Endothelial cell of umbilical vein (primary cell): ENCODE results near the gene COMMD2. TPM values are rescaled to one million over a fixed set of nuclear protein-coding genes. Genes with fewer than 3 reads are reported as not detected.

ENCODE experiments used
- BruUV-seq: library from RNA; stranded (reverse); fragments of 400-500 nt; replicated peaks from 2 replicates; lab custom pipeline; 2021; lab: Mats Ljungman, UMichigan
- CTCF ChIA-PET: fragments of 300-600, 350-600 bp; sonication (Branson Sonifier 250); formaldehyde crosslinking; loops from one replicate; lab custom pipeline; 2021; ENCODE audit warnings: antibody characterized with exemption, inconsistent platforms; lab: Charles Lee
- POLR2A ChIA-PET: fragments of 300-600, 350-600 bp; sonication (Branson Sonifier 250); formaldehyde crosslinking; loops from one replicate; lab custom pipeline; 2021; ENCODE audit warnings: antibody characterized with exemption, inconsistent platforms; lab: Charles Lee
- DNase-seq: peaks from one replicate; pipeline ENCODE4 v3.0.0-alpha.2; 2011; ENCODE audit warnings: low read depth, low spot score
- FAIRE-seq: peaks from 2 replicates; lab custom pipeline; 2011; peaks lifted over from hg19 to GRCh38; lab: Jason Lieb, UNC
- H2AFZ ChIP-seq: 2 replicates; pipeline ENCODE4 v1.6.0; 2012; ENCODE audit warnings: low read depth, low read length, control low read depth, inconsistent platforms
- H3K27ac ChIP-seq: 2 replicates; pipeline ENCODE4 v1.5.1; 2011; ENCODE audit warnings: low read depth, mild to moderate bottlenecking, control low read depth, low read length, moderate library complexity; ENCODE audit not compliant: insufficient read depth
- H3K27me3 ChIP-seq, 2 experiments: 2 replicates each; pipeline versions ENCODE4 v1.6.0 to v1.6.1; 2011; ENCODE audit warnings: low read length in 2 of 2, mixed read lengths in 1 of 2; ENCODE audit not compliant: control insufficient read depth in 2 of 2, insufficient read depth in 2 of 2
- H3K36me3 ChIP-seq, 2 experiments: 2 replicates in 1 of 2; 3 replicates in 1 of 2; pipeline ENCODE4 v1.5.1; 2011; ENCODE audit warnings: low read length in 2 of 2, mild to moderate bottlenecking in 1 of 2, moderate library complexity in 1 of 2; ENCODE audit not compliant: control insufficient read depth in 2 of 2, insufficient read depth in 2 of 2; ENCODE audit errors: extremely low read depth in 1 of 2
- H3K4me1 ChIP-seq: 3 replicates; pipeline ENCODE4 v1.5.1; 2011; ENCODE audit warnings: mild to moderate bottlenecking, low read length; ENCODE audit not compliant: control insufficient read depth, insufficient read depth; ENCODE audit errors: extremely low read depth
- H3K4me2 ChIP-seq: 2 replicates; pipeline ENCODE4 v1.6.1; 2011; ENCODE audit warnings: low read length, control low read depth, mixed read lengths; ENCODE audit not compliant: insufficient read depth
- H3K4me3 ChIP-seq, 3 experiments: fragments of 200-600 bp in 1 of 3; sonication (generic), shearing (Covaris generic) in 1 of 3; replicated peaks in 1 of 3; 2 replicates each; pipeline ENCODE4 v1.5.1; 2011 to 2016; ENCODE audit warnings: control low read depth in 3 of 3, low read length in 3 of 3, mild to moderate bottlenecking in 2 of 3, inconsistent platforms in 1 of 3, low read depth in 1 of 3, moderate library complexity in 1 of 3; ENCODE audit not compliant: insufficient read depth in 1 of 3
- H3K79me2 ChIP-seq: 2 replicates; pipeline ENCODE4 v1.6.0; 2012; ENCODE audit warnings: low read length, inconsistent platforms; ENCODE audit not compliant: control insufficient read depth, insufficient read depth
- H3K9ac ChIP-seq: replicated peaks from 2 replicates; pipeline ENCODE3; 2011; ENCODE audit warnings: low read length, control low read depth; ENCODE audit not compliant: insufficient read depth; ENCODE audit errors: extremely low read depth
- H3K9me1 ChIP-seq: replicated peaks from 3 replicates; pipeline ENCODE4 v1.6.0; 2011; ENCODE audit warnings: mild to moderate bottlenecking, low read length; ENCODE audit not compliant: control insufficient read depth, insufficient read depth; ENCODE audit errors: extremely low read depth
- H3K9me3 ChIP-seq: replicated peaks from 2 replicates; pipeline ENCODE4 v1.5.1; 2012; ENCODE audit warnings: low read length, inconsistent platforms; ENCODE audit not compliant: control insufficient read depth, insufficient read depth
- H4K20me1 ChIP-seq: replicated peaks from 2 replicates; pipeline ENCODE3; 2011; ENCODE audit warnings: mild to moderate bottlenecking, low read length; ENCODE audit not compliant: control insufficient read depth, insufficient read depth; ENCODE audit errors: extremely low read depth
- EZH2 ChIP-seq: IDR thresholded peaks from 2 replicates; pipeline ENCODE4 v1.6.1; 2012; ENCODE audit warnings: borderline replicate concordance, low read depth, mild to moderate bottlenecking, moderate library complexity, low read length, inconsistent platforms; ENCODE audit not compliant: severe bottlenecking
- FOS ChIP-seq: IDR thresholded peaks from 2 replicates; pipeline ENCODE4 v1.6.1; 2011; ENCODE audit warnings: mild to moderate bottlenecking, low read length, moderate library complexity, borderline replicate concordance; ENCODE audit not compliant: insufficient read depth
- GATA2 ChIP-seq: IDR thresholded peaks from 2 replicates; pipeline ENCODE4 v1.7.0; 2011; ENCODE audit warnings: low read depth, mild to moderate bottlenecking, moderate library complexity, mixed read lengths, low read length; ENCODE audit not compliant: insufficient read length, insufficient read depth
- JUN ChIP-seq: IDR thresholded peaks from 2 replicates; pipeline ENCODE4 v1.6.1; 2011; ENCODE audit warnings: borderline replicate concordance, low read depth; ENCODE audit not compliant: insufficient read length, insufficient read depth
- MYC ChIP-seq: IDR thresholded peaks from one replicate; pipeline ENCODE4 v1.6.1; 2011; ENCODE audit warnings: mild to moderate bottlenecking, low read depth, low read length
- POLR2A ChIP-seq: IDR thresholded peaks from 2 replicates; pipeline ENCODE4 v1.6.1; 2012; ENCODE audit warnings: low read depth, mild to moderate bottlenecking, control low read depth, low read length
- POLR2AphosphoS5 ChIP-seq: IDR thresholded peaks from 2 replicates; pipeline ENCODE4 v1.6.1; 2012; ENCODE audit warnings: low read depth, mild to moderate bottlenecking, control low read depth, low read length, moderate library complexity; ENCODE audit not compliant: insufficient read depth
- dilution Hi-C: fragments of 300-500 bp; cut with MboI; formaldehyde crosslinking; loops from one replicate; pipeline ENCODE4 v1.15.0; 2019; ENCODE audit warnings: low sequenced_read_pairs; ENCODE audit not compliant: extremely low pct_ligation_motif_present
- intact Hi-C: fragments of 100-400 bp; cut with micrococcal nuclease; formaldehyde crosslinking; loops from one replicate; pipeline ENCODE4 v1.10.0; 2022
- polyA plus RNA-seq, 4 experiments: library from polyadenylated mRNA; depleted of rRNA in 3 of 4; stranded (reverse) in 3 of 4; unstranded in 1 of 4; fragments of >200 nt; gene quantifications; 2 replicates each; pipeline versions ENCODE4 v1.2.1 to v1.2.3, GENCODE V29; 2011 to 2012; ENCODE audit warnings: missing spikeins in 1 of 4
- total RNA-seq: library from RNA; stranded (reverse); gene quantifications from 2 replicates; pipeline ENCODE4 v1.2.3, GENCODE V29; 2021
- TF ChIP-seq, protein P1 (sequence below): IDR thresholded peaks from 2 replicates; pipeline ENCODE4 v1.6.1; 2011; ENCODE audit not compliant: insufficient read depth, insufficient read length
- TF ChIP-seq, protein P2 (sequence below), 2 donors: IDR thresholded peaks; 1 replicate in 1 of 2; 2 replicates in 1 of 2; pipeline ENCODE4 v1.5.1; 2011; ENCODE audit warnings: low read length in 2 of 2, mild to moderate bottlenecking in 2 of 2, moderate library complexity in 2 of 2, control low read depth in 1 of 2, inconsistent platforms in 1 of 2, low read depth in 1 of 2; ENCODE audit not compliant: insufficient read depth in 1 of 2; ENCODE audit errors: extremely low read depth in 1 of 2

The COMMD2 gene
- total and polyA plus RNA-seq, 2 donors (not counting 3 experiments of a cell fraction or from before 2014, with no cell fraction given): 18.3 to 51.0 TPM

DNA sequence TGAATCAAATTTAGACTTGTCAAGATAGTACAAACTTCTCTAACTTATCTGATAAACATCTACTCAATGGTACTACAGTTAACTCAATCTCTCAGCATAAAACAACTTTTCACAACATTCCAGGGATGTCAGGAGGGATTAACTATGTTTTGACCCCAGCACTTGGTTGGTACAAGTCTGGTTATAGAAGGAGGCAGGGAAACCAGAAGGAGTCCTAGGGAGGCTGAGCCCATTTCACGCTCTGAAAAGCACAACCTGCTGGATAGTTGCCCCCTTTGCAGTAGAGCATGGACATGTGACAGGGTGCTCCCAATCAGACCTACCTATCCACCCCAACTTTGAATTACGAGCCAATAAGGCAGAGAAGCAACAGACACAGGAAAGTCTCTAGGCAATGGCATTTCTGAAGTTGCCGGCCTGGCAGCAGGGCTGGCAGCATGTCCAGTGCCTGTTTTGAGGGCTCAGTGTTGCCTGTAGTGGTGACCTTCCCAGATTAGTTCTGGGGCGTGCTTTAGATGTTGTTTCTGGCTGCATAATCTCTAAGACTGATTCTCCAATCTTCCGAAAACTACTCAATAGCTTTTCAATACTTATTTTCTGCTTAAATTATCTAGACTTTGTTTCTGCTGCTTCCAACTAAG, 31.9 kb upstream of the COMMD2 start:
- FAIRE-seq: no peak
- H3K27ac ChIP-seq: no peak overlapping the region
- ChIA-PET CTCF (interaction anchor here (0.7 to 2.9 kb wide), 2 partner anchors 13 to 24 kb away, joined by 3 to 24 read pairs; no protein-coding TSS in a partner anchor), POLR2A (no interaction called here)
- peak; percentile 20 for DNase-seq
- H3K36me3 ChIP-seq: no peaks in the 10 kb centered on the region
- dilution Hi-C loops (no loop called here), intact Hi-C loops (no loop called here)
- H3K79me2 ChIP-seq: no peaks in the 10 kb centered on the region
- peaks cover 8% of the 10 kb centered on the region for H3K4me1 ChIP-seq
- no peak overlapping the region for H3K4me2 ChIP-seq
- peak overlapping the region; percentile 59 for H2AFZ ChIP-seq
- H3K9me3 ChIP-seq: no peaks in the 10 kb centered on the region
- H3K27me3 ChIP-seq: peaks cover 0 to 3% of the 10 kb centered on the region in 2 experiments
- H3K9me1 ChIP-seq: no peaks in the 10 kb centered on the region
- no peak overlapping the region for H3K4me3 ChIP-seq
- no TSS peak for BruUV-seq
- TF ChIP-seq MYC (no peak), EZH2 (no peak), FOS (no peak), POLR2AphosphoS5 (no peak), GATA2 (no peak), POLR2A (no peak), JUN (no peak)
- TF ChIP-seq, protein P1, sequence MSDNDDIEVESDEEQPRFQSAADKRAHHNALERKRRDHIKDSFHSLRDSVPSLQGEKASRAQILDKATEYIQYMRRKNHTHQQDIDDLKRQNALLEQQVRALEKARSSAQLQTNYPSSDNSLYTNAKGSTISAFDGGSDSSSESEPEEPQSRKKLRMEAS: no peak
- TF ChIP-seq, protein P2, sequence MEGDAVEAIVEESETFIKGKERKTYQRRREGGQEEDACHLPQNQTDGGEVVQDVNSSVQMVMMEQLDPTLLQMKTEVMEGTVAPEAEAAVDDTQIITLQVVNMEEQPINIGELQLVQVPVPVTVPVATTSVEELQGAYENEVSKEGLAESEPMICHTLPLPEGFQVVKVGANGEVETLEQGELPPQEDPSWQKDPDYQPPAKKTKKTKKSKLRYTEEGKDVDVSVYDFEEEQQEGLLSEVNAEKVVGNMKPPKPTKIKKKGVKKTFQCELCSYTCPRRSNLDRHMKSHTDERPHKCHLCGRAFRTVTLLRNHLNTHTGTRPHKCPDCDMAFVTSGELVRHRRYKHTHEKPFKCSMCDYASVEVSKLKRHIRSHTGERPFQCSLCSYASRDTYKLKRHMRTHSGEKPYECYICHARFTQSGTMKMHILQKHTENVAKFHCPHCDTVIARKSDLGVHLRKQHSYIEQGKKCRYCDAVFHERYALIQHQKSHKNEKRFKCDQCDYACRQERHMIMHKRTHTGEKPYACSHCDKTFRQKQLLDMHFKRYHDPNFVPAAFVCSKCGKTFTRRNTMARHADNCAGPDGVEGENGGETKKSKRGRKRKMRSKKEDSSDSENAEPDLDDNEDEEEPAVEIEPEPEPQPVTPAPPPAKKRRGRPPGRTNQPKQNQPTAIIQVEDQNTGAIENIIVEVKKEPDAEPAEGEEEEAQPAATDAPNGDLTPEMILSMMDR (IDR thresholded peaks at IDR 0.05; ENCODE audit: extremely low read depth in 1 of 2, insufficient read depth in 1 of 2, low read depth in 1 of 2, low read length in 2 of 2): no peak
- H4K20me1 ChIP-seq: no peaks in the 10 kb centered on the region
- no peak overlapping the region for H3K9ac ChIP-seq
